NK-92 treated with Interleukin-12 subunit alpha and Interleukin-12 subunit beta, amount 100 ng/mL, for 24 hours (cell line): ENCODE results near the gene CLTCL1.
"Not testable (repeated sequence)": the region's sequence is repeated elsewhere in the genome, so short reads cannot be mapped to it uniquely, and the experiment has no call there.

Source experiments
- DNase-seq: peaks from one replicate; lab custom pipeline; 2025; lab: John Stamatoyannopoulos, UW

CLTCL1 gene

DNA sequence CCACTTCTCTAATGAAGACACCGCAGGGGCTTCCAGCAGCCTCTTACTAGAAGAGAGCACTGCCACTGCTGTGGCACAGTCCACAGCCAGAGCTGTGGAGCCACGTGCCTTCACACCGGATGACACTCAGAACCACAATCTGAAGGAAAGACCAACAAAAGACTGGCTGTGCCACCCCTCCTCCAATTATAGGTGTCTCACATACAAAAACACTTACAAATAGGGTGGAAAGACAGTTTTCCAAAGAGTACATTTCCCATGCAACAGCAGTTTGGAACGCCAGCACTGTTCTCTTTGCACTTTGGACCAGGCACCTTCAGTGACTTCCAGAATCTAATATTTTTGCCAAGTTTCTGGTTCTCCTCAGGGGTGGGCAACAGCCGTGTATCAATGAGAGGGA, 74.9 kb downstream of the CLTCL1 start:
- no peak for DNase-seq

DNA sequence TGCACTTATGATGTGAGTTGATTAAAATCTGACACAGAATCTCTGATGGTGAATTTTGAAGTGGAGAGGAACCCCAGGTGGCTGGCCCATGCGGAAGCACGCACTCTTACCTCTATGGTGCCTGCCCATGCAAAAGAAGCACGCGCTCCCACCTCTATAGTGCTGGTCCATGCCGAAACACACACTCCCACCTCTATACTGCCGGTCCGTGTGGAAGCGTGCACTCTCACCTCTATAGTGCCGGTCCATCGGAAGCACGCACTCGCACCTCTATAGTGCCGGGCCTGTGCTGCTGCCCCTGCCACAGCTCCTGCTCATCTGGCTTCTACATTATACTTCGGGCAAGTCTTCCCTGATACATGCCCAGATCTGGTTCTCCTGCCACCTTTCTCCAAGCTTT, 76.2 kb downstream of the CLTCL1 start:
- DNase-seq: no peak

DNA sequence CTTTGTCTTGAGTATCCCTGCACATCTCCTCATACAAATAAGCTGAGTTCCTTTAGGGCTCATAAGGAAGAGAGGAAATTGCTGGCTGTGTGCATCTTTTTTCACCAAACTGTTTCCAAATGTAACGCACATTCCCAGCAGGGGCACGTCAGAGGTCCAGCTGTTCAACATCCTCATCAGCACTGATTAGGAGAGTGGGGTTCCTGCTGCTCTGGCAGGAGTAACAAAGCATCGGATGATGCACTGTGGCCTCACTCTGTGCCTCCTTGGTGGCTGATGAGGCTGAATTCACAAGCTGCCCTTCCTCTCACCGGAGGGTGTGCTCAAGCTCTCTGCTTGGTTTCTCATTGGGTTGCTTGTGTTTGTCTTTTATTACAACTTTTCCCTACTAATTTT, 77.4 kb downstream of the CLTCL1 start:
- no peak for DNase-seq

DNA sequence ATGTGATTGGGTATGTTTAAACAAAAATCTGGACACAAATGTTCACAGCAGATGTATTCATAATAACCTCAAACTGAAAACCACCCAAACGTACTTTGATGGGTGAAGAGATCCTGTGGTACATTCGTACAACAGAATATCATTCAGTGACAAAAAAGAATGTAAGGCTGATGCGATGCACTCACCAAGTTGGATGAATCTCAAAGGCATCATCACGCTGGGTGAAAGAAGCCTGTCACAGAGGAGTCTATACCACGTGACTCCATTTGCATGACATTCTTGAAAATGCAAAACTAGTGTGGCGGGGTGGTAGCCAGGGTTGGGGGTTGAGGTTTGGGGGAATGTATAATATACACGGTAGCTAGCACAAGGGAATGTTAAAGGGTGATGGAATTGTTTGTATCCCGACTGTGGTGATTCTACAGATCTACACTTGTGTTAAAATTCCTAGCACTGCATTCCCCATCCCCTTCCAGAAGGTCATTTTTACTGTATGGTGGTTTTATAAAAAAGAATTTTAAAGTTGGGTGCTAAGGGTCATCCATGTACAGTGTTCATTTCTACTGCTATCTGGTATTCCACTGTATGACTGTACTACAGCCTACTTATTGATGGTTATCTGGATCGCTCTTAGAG, 78.0 kb downstream of the CLTCL1 start:
- no peak for DNase-seq

DNA sequence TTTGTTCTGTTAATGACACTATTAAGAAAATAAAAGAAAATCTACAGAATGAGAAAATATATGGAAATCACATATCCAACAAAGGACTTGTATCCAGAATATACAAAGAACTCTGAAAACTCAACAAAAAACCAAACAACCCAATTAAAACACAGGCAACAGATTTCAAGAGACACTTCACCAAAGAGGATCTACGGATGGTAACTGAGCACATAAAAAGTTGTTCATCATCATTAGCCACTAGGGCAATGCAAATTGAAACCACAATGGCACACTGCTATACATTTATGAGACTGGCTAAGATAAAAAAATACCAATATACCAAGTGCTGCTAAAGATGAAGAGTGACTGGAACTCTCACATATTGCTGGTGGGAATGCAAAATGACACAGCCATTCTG, 78.5 kb downstream of the CLTCL1 start:
- no peak for DNase-seq

DNA sequence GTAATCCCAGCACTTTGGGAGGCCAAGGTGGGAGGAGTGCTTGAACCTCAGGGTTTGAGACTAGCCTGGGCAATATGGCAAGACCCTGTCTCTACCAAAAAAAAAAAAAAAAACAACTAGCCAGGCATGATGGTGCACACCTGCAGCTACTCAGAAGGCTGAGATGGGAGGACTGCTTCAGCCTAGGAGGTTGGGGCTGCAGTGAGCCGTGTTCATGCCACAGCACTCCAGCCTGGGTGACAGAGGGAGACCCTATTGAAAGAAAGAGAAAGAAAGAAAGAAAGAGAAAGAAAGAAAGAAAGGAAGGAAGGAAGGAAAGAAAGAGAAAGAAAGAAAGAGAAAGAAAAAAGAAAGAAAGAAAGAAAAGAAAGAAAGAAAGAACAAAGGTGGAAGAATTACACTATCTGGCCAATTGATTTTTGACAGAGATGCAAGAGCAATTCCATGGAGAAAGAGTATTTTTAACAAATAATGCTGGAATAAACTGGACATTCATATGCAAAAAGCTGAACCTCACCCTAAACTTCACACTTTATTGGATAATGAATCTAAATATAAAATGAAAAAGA, 79.1 kb downstream of the CLTCL1 start:
- no peak for DNase-seq

DNA sequence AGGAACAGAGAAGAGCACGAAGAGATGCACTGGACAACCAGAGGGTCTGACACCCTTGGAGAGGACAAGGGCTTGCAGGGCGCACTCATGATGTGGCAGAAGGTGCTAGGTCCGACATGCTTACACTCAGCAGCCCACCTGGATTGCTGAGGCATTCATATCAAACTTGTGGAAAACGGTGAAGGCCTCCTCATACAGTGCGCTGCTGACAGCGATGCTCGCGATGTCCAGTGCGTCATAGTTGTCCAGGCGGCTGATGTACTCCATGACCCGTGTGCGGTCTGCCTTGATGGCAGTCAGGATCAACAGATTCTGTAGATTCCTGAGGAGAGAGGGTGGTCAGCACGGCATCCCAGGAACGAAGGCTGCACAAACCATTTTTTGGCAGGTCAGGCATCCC, 81.3 kb downstream of the CLTCL1 start:
- no peak for DNase-seq

DNA sequence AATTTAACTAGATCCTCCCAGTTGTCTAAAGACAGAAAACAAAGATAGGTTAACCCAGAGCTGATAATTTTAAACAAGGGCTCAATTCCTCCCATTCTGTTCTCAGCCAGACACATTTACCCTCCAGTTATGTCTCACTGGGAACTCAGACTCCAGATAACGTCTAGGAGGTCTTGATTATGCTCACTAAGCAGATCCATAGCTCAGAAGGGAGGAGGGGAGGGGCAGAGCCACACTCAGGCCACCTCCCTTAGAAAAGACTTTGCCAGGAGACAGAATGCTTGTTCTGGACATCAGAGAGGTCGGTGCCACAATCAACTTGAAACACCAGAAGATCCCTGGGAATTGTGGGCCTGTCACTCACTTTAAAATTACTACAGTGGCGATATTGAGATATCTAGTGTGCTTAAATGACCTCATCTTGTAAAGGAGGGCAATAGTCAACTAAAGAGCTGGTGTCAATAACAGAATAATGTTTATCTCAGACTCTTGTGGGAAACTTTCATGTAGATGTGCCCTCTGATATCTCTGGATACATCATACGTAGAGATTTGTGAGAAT, 83.2 kb downstream of the CLTCL1 start:
- no peak for DNase-seq

DNA sequence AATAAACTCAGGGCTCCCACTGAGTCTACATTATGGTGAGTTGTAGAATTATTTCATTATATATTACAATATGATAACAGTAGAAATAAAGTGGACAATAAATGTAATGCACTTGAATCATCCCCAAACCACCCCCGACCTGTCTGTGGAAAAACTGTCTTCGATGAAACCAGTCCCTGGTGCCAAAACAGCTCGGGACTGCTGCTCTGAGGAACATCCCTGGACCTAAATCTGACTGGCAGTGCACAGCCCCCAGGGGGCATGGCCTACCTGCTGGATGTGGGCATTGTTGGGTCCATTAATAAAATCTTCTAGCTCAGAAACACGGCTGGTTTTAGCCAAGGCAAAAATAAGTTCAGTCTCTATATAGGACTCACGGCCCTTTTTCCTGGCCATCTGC, 83.6 kb downstream of the CLTCL1 start:
- DNase-seq: no peak

DNA sequence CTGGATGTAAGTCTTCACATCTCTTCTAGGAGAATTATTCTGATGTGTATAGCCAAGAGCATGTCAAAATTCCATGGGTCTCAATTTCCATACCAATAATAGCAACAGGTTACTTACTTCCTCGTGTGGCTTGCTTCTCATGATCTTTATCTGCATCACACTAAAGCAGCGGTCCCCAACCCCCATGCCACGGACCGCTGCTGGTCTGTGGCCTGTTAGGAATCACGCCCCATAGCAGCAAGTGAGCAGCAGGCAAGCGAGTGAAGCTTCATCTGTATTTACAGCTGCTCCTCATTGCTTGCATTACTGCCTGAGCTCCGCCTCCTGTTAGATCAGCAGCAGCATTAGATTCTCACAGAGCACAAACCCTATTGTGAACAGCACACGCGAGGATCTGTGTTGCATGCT, 84.1 kb downstream of the CLTCL1 start:
- no peak for DNase-seq

DNA sequence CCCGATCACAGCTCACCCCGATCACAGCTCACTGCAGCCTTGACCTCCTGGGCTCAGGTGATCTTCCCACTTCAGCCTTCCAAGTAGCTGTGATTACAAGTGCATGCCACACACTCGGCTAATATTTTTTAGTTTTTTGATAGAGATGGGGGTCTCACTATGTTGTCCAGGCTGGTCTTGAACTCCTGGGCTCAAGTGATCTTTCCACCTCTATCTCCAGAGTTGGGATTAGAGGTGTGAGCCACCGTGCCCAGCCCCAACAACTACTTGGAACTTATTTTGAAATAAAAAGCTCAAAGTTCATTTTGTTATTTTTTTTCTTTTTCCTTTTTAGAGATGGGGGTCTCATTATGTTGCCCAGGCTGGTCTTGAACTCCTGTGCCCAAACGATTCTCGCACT, 85.2 kb downstream of the CLTCL1 start:
- no peak for DNase-seq

DNA sequence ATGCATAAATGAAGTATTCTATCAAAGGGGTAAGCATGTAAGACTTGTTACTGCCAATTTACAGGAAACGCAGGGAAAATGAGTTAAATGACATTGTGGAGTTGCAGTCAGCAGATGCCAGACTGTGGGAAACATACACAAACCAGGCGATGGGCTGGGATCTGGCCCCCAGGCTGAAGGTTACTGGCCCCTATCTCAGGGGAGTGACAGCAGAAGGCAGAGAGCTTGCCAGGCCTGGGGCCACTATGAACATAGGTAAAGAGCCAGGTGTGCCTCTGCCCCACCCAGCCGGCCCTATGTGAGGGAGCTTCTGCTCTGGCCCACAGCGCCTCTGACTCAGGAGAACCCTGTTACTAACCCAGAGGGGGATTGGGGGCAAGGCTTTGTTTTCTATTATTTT, 86.9 kb downstream of the CLTCL1 start:
- no peak for DNase-seq

DNA sequence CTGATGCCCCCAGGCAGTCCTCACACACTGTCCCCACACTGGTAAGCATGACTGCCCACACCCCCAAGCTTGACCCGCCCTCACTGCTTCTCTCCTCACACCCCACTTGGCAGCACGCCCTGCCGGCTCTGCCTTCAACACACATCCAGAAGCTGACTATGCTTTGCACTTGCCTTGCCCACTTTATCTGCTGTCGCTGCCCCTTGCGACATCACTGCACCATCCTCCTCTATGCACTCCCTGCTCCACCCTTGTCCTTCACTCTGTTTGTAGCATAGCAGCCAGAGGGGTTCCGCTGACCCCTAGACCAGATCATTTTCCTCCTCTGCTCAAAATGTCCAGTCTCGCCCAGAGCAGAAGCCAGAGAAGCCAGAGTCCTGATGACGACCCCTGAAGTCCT, 87.7 kb downstream of the CLTCL1 start:
- no peak for DNase-seq

DNA sequence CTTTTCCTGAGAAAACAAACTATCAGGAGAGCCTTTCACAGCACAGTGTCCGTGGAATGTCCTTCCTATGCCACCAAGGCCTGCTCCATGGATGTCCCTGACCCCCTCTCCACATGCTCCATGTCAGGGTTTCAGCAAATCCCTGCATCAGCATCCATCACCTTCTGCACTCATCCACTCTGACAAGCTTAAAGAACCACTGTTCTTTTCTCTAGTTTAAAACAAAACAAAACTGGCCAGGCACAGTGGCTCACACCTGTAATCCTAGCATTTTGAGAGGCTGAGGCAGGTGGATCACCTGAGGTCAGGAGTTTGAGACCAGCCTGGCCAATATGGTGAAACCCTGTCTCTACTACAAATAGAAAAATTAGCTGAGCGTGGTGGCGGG, 88.7 kb downstream of the CLTCL1 start:
- not testable (repeated sequence) for DNase-seq

DNA sequence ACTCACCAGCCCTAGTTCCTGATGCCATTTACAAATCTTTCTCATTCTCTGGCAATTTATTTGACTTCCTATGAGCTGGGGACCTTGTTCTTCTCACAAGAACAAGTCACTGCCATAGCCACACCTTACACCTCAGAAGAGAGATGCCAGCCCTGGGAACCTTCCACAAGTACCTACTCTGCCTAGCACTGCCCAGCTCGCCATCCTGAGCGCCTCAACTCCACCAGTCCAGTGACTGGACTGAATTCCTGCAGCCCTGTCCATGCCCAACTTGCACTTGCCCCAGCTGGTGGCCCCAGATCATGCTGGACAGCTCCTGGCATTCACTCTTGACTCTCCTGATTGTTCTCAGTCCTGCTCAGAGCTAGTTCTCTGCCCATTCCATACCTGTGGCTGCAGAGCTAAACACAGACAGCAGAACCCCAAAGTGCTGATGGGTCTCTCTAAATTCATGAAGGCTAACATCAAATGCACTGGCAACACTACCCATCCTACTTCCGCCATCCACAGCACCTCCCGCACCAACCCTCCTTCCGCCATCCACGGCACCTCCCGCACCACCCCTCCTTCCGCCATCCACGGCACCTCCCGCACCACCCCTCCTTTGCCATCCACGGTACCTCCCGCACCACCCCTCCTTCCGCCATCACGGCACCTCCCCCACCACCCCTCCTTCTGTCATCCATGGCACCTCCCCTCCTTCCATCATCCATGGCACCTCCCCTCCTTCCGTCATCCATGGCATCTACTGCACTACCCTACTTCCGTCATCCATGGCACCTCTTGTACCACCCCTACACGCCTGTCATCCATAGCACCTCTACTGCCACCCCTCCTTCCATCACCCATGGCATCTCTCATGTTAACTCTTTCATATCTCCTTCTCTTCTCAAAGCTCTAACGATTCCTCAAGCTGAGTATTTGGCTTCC, 89.4 kb downstream of the CLTCL1 start:
- no peak for DNase-seq

DNA sequence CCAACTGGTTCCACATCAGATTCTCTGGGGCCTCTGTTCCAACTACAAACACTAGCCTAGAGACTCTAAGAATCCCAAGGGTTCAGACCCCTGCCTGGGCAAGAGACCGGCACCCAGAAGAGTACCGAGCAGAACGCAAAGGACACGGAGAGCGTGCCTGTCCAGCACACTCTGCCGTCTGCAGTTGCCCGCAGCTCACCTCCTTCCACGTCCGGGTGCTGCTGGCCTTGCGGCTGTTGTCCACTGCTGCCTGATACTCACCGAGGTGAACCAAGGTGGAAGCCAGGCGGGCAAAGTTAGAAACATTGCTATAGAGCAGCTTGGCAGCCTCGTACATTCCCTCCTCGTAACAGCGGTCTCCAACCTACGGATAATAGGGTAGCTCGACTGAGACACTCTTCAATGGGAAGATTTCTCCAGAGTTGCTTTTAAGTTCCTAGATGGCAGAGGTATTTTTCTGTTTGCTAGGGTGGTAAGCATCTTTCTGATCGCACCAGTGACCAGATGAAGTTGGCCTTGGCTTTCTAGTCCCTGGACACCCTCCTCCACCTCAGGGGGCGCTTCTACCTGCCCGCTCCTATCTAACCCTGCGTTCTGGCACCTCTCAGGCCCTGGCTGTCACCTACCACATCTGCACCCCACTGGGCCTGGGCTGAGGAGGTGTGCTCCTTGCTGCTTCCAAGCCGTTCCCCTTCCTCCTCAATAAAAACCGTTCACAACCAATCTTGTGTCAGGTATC, 90.2 kb downstream of the CLTCL1 start:
- no peak for DNase-seq

DNA sequence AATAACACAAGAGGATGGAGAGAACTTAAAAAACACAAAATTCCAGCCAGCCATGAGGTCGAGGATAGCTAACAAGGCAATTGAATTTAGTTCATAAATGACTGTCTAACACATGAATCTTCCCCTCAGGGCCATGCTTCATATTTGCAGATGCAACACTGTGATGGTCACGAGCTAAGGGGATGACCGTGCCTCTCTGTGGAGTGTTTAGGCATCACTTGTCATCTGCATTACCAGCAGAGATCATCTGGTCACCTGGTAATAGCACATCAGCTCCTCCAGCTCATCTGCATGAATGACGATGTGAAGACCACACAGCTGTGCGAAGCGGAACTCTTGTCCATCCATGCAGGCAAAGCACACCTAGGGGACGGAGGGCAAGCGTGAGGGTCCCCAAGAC, 92.0 kb downstream of the CLTCL1 start:
- DNase-seq: no peak

DNA sequence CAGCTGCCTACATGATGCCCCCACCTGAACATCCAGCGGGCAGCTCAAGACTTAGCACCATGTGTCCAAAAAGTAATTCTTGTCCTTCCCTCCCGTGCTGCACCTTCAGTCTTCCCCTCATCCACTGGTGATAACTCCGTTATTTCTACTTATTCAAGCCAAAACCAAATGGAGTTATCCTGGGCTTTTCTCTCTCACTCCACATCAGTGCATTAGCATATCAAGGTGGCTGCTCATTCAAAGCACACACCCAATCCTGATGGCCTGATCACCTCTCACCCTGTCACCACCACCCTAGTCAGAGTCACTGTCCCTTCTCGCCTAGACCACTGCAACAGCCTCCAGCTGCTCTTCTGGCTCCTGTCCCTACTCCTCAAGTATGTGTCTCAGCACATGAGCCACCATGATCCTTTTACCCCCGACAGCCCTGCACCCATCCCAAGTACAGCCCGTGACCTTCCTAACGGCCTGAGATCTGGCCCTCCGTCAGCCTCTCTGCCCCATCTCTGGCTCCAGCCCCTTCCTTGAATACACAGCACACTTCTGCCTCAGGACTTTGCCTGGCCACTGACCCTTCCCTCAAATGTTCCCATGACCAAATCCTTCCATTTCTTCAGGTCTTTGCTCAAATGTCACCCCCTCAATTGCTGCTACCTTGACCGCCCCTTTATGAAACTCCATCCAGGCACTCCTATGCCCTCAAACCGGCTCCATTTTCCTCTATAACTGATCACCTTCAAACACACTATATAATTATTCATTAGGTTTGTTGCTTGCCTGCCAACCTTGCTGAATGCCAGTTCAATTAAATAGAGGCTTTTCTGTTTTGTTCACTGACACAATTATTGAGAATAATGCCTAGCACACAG, 93.3 kb downstream of the CLTCL1 start:
- DNase-seq: no peak

DNA sequence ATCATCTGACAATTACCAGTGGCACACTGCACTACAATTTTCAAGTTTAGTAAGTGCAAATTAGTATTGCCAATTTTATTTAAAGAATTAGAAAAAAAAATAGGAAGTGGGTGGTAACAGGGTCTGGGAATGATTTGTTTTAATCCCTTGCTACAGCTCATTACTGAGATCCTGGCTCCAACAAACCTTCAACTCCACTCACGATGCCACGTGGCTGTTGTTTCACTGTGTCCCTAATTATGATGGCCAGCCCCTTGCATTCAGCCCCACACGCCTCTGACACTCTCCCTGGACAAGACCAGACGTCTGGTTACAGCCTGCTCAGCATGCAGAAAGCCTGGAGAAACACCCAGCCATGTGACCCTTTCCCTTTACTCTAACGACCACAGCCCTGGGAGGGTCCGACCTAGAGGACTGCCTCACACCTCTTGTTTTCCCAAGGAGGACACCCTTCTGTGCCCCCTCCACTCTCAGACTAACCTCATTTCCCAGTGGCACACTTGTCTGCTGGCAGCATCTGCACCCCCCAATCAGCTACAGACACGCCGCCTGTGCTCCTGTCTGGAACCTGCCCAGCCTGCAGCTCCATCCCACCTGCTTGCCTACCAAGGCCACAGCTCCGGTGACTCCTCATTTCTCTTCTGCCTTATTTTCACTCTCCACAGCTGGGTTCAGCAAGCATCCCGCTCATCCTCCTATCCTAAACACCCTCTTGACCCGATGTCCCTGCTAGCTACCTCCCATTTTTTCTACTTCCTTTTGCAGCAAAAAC, 94.5 kb downstream of the CLTCL1 start:
- DNase-seq: no peak
